ENCODE results near the gene C1orf210. TPM values are rescaled to one million over a fixed set of nuclear protein-coding genes. Genes with fewer than 3 reads are reported as not detected.

C1orf210 gene
- total RNA-seq, 2 donors from 2014 or later = 6.6 to 11.7 TPM

- 77 to 78% methylated on average over 3 of the region's 3 CpGs for WGBS, 2 donors
- Histone ChIP-seq H3K27me3 (no peaks in the 10 kb centered on the region), H3K27ac (no peak overlapping the region), H3K9me3 (no peaks in the 10 kb centered on the region), H3K4me1 (peaks cover 24% of the 10 kb centered on the region), H3K4me3 (no peak overlapping the region), H3K36me3 (replicated peaks in 1 of 2; ENCODE audit: insufficient read depth in 1 of 2, low read depth in 2 of 2) (no peaks in the 10 kb centered on the region)
- intact Hi-C loops (cut with DNase I) = loop anchor here (10.0 kb wide), 1 partner anchor 126 kb away; the partner anchor contains the start of gene ELOVL1
- TF ChIP-seq CTCF (IDR thresholded peaks at IDR 0.05) (no peak), POLR2A (IDR thresholded peaks at IDR 0.05) (no peak)
- DNase-seq (no peak), ATAC-seq (no peak)
Measured at GRCh38 chr1:43238991-43239469, 46.4 kb downstream of the C1orf210 start.

GRCh38 chr1:43238085-43238484 is 47.3 kb downstream of the C1orf210 start:
- H3K27ac ChIP-seq = no peak overlapping the region
- peaks cover 18% of the 10 kb centered on the region for H3K4me1 ChIP-seq
- H3K9me3 ChIP-seq = no peaks in the 10 kb centered on the region
- H3K4me3 ChIP-seq = no peak overlapping the region
- WGBS, 2 donors = 5 to 10% methylated on average over 5 of the region's 5 CpGs
- H3K36me3 ChIP-seq (replicated peaks in 1 of 2; ENCODE audit: insufficient read depth in 1 of 2, low read depth in 2 of 2) = no peaks in the 10 kb centered on the region
- intact Hi-C loops (cut with DNase I) = loop anchor here (10.0 kb wide), 1 partner anchor 127 kb away; the partner anchor contains the start of gene ELOVL1
- TF ChIP-seq CTCF (IDR thresholded peaks at IDR 0.05) (peak; percentile 58 to 92 (median 87)), POLR2A (IDR thresholded peaks at IDR 0.05) (no peak)
- peak; percentile 85 to 90 (median 87) for DNase-seq
- peak; percentile 86 for ATAC-seq
- no peaks in the 10 kb centered on the region for H3K27me3 ChIP-seq

GRCh38 chr1:43237121-43237520 is 48.3 kb downstream of the C1orf210 start:
- no peak overlapping the region for H3K4me3 ChIP-seq
- TF ChIP-seq CTCF (IDR thresholded peaks at IDR 0.05) (no peak), POLR2A (IDR thresholded peaks at IDR 0.05) (no peak)
- WGBS, 2 donors = 54 to 69% methylated on average over 1 of the region's 1 CpG
- no peak for DNase-seq
- intact Hi-C loops (cut with DNase I) = loop anchor here (10.0 kb wide), 1 partner anchor 128 kb away; the partner anchor contains the start of gene ELOVL1
- H3K27me3 ChIP-seq = no peaks in the 10 kb centered on the region
- H3K36me3 ChIP-seq (replicated peaks in 1 of 2; ENCODE audit: insufficient read depth in 1 of 2, low read depth in 2 of 2) = no peaks in the 10 kb centered on the region
- H3K9me3 ChIP-seq = no peaks in the 10 kb centered on the region
- no peak overlapping the region for H3K27ac ChIP-seq
- no peak for ATAC-seq
- peaks cover 15% of the 10 kb centered on the region for H3K4me1 ChIP-seq

- WGBS, 2 donors = 70 to 80% methylated on average over 8 to 9 of the region's 9 CpGs
- no peaks in the 10 kb centered on the region for H3K27me3 ChIP-seq
- no peak overlapping the region for H3K4me3 ChIP-seq
- no peak for DNase-seq
- no peak overlapping the region for H3K27ac ChIP-seq
- intact Hi-C loops (cut with DNase I) = loop anchor here (10.0 kb wide), 1 partner anchor 129 kb away; the partner anchor contains the start of gene ELOVL1
- peaks cover 5% of the 10 kb centered on the region for H3K4me1 ChIP-seq
- TF ChIP-seq POLR2A (IDR thresholded peaks at IDR 0.05) = no peak
- no peak for TF ChIP-seq CTCF (IDR thresholded peaks at IDR 0.05)
- H3K36me3 ChIP-seq (replicated peaks in 1 of 2; ENCODE audit: insufficient read depth in 1 of 2, low read depth in 2 of 2) = no peaks in the 10 kb centered on the region
- no peak for ATAC-seq
- no peaks in the 10 kb centered on the region for H3K9me3 ChIP-seq
Measured at GRCh38 chr1:43235451-43236121, 49.8 kb downstream of the C1orf210 start.
